ENCODE data around the gene DOCK8.

- TF ChIP-seq POLR2A (IDR thresholded peaks at IDR 0.05), result no peak
- TF ChIP-seq, protein P1, sequence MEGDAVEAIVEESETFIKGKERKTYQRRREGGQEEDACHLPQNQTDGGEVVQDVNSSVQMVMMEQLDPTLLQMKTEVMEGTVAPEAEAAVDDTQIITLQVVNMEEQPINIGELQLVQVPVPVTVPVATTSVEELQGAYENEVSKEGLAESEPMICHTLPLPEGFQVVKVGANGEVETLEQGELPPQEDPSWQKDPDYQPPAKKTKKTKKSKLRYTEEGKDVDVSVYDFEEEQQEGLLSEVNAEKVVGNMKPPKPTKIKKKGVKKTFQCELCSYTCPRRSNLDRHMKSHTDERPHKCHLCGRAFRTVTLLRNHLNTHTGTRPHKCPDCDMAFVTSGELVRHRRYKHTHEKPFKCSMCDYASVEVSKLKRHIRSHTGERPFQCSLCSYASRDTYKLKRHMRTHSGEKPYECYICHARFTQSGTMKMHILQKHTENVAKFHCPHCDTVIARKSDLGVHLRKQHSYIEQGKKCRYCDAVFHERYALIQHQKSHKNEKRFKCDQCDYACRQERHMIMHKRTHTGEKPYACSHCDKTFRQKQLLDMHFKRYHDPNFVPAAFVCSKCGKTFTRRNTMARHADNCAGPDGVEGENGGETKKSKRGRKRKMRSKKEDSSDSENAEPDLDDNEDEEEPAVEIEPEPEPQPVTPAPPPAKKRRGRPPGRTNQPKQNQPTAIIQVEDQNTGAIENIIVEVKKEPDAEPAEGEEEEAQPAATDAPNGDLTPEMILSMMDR (IDR thresholded peaks at IDR 0.05), result no peak
Measured at GRCh38 chr9:479304-479970, 264.8 kb downstream of the DOCK8 start.
